A549 (cell line): ENCODE results near the gene SPATA16.

ENCODE experiments used
- CHD2 ChIP-seq: fragments of 150-350 bp; IDR thresholded peaks from 2 replicates; pipeline ENCODE4 v1.6.1; 2014; ENCODE audit warnings: low read length; ENCODE audit not compliant: partially characterized antibody
- CTCF ChIP-seq: fragments of >200 bp; sonication (Bioruptor Twin); formaldehyde crosslinking; IDR thresholded peaks from 3 replicates; pipeline ENCODE4 v1.5.1; 2016
- RAD21 ChIP-seq, 2 experiments: fragments of >200 bp in 1 of 2; sonication (Bioruptor Twin) in 1 of 2; formaldehyde crosslinking in 1 of 2; IDR thresholded peaks in 1 of 2; conservative IDR thresholded peaks in 1 of 2; 2 replicates in 1 of 2; 3 replicates in 1 of 2; pipeline ENCODE4 v1.6.1; 2012 to 2018; ENCODE audit warnings: inconsistent platforms in 1 of 2
- REST ChIP-seq: fragments of 200-600 bp; sonication (generic); IDR thresholded peaks from 2 replicates; pipeline ENCODE4 v1.6.1; 2016; ENCODE audit warnings: antibody characterized with exemption, mild to moderate bottlenecking, moderate library complexity
- ZFP36 ChIP-seq: fragments of 450-650 bp; IDR thresholded peaks from 2 replicates; pipeline ENCODE4 v1.6.1; 2014; ENCODE audit warnings: borderline replicate concordance; ENCODE audit not compliant: partially characterized antibody

- TF ChIP-seq CTCF (no peak), REST (no peak), CHD2 (no peak), RAD21 (conservative IDR thresholded peaks at IDR 0.05 in 1 of 2, IDR thresholded peaks at IDR 0.05 in 1 of 2) (no peak), ZFP36 (no peak)
Measured at GRCh38 chr3:173044998-173045397, 96.0 kb downstream of the SPATA16 start.
